HuH-7 (cell line): ENCODE results near the gene TLK2.
A peak's percentile ranks its signal among the peaks of the same experiment; 100 is the strongest.
"Not testable (repeated sequence)": the region's sequence is repeated elsewhere in the genome, so short reads cannot be mapped to it uniquely, and the experiment has no call there.

Source experiments
- DNase-seq: peaks from one replicate; pipeline ENCODE4 v3.0.0; 2011; ENCODE audit warnings: low spot score

Gene TLK2

DNA sequence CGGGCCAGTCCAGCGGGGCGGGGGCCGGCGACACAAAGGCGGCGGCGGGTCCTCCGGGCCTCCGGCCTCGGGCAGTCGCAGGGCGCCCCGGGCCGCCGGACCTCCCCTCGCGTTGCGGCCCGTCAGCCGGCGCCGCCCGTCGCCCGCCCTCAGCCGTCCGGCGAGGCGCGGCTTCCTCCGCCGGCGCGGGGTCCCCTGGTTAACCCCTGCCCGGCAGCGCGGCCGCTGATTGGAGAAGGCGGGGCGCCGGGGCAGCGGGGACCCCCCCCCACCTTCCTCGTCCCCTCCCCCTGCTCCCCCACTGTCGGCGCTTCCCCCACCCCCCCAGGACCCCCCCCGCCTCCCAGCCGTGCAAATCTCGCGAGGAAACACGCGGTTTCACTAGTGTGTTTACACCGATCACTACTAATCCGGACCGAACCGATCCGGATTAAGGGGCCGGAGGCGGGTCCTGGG, at the start of gene TLK2:
Gene TLK2 (plus strand): TSS at position 402 of the 456 bp plus-strand sequence. CDS start 2,301 bp downstream, outside the sequence.
- DNase-seq = peak; percentile 79

DNA sequence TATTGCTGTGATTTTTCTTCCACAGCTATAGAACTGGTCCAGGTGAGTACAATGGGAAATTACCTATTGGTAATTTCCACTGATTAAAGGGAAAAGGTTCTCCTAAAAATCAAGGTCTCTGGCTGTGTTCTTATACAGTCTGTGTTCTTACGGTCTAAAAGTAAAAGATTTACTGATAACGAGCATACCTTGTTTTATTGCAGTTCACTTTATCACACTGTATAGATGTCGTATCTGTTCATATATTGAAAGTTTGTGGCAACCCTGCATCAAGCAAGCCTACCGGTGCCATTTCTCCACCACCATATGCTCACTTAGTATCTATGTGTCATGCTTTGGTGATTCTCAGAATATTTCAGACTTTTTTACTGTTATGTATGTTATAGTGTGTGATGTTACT, 43.4 kb upstream of the TLK2 start:
- DNase-seq = not testable (repeated sequence)

DNA sequence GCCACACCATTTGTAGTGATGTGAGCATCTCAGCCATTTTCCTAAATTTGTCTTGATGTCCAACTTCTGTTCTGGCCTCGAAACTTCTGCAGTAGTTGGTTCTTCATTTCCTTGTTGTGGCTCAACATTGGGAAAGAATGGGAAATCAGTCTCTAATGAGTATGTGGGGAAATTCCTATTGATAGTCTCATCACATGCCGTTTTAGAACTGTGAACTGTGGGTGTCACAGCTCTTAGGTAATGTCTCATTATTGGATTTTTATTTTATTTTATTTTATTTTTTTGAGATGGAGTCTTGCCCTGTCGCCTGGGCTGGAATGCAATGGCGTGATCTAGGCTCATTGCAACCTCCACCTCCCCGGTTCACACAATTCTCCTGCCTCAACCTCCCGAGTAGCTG, 37.4 kb upstream of the TLK2 start:
- DNase-seq = not testable (repeated sequence)

DNA sequence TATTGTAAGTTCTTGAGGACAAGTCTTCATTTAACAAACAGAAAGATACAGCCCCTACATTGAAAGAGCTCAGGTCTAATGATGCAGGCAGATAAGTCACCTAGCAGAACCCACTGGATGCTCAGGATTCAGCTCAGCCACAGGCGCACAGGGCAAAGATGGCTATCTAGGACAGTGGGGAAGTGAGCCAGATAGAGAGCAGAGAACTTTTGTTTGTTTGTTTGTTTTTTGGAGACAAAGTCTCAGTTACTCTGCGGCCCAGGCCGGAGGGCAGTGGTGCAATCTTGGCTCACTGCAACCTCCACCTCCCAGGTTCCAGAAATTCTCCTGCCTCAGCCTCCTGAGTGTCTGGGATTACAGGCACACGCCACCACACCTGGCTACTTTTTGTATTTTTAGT, 34.6 kb upstream of the TLK2 start:
- DNase-seq = no peak

DNA sequence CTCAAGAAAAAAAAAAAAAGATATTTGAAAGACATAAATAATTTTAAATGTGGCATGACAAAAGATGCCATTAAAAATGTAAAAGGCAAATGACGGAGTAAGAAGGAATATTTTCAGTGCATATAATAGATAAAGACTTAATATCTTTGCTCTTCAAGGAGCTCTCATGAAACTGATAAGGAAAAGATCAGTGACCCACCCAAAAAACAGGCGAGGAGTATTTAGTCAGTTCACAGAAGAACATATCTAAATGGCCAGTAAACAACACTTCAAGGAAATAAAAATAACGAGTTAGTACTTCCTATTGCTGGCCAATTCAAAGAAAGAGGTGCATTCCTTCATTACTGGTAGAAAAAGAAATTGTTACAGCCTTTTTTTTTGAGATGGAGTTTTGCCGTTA, 32.8 kb upstream of the TLK2 start:
- not testable (repeated sequence) for DNase-seq

DNA sequence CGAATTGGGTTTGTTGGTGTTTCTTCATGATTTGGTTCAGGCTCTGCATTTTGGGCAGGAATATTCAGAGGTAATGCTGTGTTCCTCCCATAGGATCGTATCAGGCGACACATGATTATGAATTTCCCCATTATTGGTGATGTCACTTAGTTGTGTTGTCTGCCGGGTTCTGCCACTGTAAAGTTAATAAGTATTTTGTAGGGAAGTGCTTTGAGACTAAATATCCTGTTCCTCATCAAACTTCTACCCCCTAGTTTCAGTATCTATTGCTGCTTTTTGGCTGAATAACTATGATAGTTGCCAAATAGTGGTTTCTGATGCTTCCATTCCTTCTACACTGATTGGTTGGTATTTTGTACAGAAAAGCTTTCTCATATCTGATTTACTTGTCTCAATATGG, 26.4 kb upstream of the TLK2 start:
- not testable (repeated sequence) for DNase-seq

DNA sequence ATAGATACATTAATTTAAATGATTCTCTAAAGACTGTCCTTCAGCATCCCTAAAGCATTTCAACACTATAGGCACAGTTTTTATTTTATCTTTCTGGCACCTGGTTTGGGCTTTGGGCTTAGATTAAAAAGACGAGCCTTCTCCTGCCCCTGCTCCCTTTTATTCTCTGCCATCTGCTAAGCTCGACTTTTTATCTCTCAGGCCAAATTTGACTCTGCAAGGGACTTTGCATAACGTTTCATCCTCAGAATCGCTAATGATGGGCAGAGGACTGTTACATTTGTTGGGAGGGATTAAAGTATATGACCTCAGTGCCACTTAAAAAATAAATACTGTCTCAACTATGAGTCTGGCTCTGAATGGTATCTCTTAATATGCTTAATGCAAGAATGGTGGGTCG, 25.6 kb upstream of the TLK2 start:
- DNase-seq = not testable (repeated sequence)

DNA sequence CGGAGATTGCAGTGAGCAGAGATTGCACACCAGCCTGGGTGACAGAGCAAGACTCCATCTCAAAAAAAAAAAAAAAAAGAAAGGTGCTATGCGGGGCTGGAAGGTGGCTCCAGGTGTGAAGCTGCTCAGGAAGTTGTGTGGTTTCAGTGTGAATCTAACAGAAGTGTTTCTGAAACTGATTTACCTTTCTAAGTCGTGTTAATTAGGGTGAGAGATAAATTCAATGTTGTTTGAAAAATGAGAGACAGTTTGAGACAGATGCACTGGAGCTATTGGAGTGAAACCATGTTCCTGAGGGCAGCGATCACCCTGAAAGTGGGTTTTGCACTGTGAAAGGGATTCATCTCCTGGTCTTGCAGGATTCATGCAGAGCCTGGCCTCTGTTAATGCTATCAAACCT, 25.0 kb upstream of the TLK2 start:
- DNase-seq = not testable (repeated sequence)

DNA sequence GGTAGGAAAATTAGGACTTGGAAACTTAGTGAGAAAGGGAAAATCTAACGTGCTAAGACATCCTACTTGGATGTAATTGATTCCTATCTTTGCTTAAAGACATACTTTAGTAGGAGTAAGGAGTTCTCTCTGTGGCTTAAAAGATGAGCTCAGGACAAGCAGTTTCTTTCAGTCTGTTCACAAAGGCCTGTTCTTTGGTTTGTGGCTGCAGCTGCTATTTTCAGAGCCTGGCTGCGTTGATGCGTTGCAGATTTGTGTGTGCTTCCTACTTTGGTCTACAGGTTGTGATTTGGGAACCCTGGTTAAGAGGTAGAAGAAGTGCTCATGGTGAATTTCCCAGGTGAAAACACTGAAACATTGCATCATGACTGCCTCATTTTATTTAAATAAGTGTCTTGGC, 24.5 kb upstream of the TLK2 start:
- DNase-seq = not testable (repeated sequence)

DNA sequence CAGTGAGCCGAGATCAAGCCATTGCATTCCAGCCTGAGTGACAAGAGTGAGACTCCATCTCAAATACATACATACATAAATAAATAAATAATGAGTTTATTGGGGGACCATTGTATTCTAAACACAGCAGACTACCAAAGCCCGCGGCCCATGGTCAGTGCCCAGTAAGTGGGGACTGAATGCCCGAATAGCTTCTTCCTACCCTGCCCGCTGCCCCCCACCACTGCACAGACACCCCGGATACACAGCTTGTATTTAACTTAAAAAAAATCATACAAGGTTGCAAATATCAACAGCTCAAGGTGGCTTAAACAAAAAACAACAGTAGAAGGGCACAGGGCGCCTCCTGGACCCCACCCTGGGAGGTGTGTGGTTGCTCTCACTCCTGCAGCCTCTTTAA, 22.6 kb upstream of the TLK2 start:
- DNase-seq = no peak

DNA sequence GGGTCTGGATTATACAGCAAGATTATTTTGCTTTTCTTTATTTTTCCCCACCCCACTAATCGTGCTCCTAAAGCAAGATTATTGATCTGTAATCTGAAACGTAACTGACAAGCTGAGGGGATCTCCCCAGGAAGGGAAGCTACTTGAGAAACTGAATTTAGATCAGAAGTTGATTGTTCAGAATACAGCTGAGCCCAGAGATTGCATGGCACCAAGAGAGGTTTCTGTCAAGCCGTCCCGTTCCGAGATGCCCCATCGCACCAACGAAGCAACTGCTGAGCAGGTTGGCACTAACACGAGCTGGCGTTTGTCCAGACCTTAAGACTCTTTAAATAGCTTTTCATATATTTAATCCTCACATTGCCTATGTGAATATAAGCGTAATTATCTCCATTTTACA, 20.1 kb upstream of the TLK2 start:
- not testable (repeated sequence) for DNase-seq

DNA sequence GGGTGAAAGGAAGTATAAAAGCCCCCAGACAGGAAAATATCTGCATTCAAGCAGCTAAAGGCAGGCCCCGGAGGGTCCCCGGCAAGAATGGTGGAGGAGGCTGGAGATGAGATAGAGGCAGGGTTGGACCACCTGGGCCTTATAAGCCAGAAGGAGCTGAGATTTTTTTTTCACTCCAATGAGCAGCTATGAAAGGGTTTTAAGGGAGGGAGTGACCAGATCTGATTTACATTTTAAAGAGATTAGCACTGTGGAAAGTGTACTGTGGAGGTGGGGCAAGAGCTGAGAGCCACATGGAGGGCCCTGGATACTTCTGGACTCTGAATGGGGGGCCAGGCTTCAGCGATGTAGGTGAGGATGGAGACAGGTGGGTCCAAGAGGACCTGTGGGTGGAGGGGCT, 14.2 kb upstream of the TLK2 start:
- DNase-seq = not testable (repeated sequence)

DNA sequence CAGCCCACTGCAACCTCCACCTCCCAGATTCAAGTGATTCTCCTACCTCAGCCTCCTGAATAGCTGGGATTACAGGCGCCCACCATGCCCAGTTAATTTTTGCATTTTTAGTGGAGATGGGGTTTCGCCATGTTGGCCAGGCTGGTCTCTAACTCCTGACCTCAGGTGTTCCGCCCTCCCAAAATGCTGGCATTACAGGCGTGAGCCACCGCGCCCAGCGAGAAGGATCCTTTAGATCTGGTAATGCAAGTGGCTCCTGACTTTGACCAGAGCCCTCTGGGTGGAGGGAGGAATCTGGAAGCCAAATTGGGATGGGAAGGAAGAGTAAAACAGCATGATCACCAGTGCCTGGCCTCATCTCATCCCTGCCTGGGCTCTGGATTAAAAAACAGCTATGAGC, 13.4 kb upstream of the TLK2 start:
- not testable (repeated sequence) for DNase-seq

DNA sequence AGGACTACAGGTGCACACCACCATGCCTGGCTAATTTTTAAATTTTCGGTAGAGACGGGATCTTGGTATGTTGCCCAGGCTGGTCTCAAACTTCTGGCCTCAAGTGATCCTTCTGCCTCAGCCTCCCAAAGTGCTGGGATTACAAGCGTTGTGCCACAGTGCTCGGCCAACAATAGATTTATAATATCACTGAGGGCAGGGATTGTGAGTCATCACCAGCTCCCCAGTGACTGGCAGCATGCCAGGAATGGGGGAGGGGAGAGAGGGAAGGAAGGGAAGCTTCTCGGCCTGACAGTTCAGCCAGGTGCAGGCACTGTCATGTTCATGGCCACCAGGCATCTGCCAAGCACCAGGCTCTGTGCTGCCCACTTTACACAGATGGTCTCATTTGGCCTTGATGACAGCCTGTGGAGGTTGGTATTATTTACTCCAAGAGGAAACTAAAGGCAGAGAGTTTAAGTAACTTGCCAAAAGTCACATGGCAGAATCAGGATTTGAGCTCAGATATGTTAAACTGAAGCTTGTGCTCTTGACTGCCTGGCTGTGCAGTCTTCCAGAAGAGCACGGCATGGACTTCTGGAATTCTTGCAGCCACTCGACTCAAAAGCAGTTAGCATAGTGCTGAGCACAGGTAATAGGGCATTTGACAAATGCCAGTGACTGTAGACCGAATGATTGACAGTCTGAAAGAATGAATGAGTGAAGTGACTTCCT, 7.8 kb upstream of the TLK2 start:
- DNase-seq = not testable (repeated sequence)

DNA sequence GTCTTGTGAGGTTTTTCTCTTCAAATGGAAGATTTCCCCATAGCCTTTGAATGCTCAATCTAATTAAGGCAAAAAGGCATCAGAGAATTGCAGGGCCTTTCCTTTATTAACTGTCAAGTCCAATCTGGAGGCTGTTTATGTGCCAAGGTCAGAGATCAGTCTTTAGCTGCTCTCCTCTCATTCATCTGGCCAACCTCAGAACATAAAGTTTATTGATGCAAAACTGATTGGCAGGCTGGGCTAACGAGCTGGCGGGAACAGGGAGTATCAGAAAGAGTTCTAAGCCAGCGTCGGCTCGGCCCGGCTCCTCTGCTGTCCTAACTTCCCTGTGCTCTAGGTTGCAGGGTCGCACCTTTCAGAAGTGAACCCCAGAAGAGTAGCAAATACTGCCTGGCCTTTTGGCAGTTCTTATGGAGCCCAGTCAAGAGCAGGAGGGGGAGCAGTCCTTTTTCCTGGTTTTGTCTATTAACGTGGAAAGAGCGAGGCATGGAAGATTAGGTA, 7.2 kb upstream of the TLK2 start:
- DNase-seq = not testable (repeated sequence)

DNA sequence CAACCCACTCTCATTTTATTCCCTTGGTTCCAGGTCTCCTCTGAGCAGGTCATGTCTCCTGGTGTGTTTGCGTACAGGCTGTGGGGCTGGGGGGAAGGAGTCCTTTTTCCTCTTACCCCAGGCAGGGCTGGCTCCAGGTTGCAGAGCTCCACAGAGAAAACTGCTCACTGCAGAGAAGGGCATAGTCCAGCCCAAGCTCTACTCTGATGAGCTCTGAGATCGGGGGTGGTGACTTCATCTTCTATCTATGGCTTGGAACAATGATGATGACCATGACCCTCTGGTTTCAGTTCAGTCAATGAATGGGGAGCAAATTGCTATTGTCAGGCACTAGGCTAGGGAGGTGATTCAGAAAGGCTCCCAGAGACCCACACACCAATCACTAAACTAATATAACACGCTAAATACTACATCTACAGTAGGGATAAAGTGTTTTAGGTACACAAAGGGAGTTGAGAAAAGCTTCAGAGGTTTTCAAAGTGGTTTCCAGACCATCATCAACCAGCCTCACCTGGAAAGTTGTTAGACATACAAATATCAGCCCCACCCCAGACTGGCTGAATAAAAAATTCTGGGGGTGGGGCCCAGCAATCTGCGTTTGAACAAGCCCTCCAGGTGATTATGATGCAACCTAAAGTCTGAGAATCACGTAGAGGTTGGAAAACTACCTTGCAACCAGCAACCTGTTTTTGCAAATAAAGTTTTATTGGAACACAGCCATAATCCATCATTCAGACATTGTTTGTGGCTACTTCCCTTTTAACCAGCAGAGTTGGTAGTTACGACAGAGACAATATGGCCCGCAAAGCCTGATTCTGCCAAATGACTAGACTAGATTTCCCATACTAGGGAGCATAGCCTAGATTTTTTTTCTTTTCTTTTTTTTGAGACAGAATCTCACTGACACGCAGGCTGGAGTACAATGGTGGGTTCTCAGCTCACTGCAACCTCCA, 5.3 kb upstream of the TLK2 start:
- DNase-seq = peak; percentile 44

DNA sequence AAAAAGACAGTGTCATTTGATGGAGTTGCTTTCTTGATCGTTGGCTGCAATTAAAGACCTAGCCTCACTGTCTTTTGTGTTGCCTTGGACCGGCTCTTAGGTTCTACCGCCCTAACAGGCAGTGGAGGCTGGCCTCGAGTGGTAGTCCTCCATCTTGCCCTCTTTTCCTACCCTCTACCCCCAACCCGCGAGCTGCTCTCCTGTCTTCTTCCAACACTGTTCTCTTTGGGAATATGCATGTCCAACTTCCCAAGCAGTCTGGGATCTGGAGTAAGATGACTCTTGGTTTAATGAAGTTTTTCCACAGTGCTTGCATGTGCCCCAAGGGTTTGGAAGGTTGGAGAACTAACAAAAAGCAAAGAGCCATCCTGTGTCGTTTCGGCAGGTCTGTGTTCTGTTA, 1.5 kb upstream of the TLK2 start:
- not testable (repeated sequence) for DNase-seq

DNA sequence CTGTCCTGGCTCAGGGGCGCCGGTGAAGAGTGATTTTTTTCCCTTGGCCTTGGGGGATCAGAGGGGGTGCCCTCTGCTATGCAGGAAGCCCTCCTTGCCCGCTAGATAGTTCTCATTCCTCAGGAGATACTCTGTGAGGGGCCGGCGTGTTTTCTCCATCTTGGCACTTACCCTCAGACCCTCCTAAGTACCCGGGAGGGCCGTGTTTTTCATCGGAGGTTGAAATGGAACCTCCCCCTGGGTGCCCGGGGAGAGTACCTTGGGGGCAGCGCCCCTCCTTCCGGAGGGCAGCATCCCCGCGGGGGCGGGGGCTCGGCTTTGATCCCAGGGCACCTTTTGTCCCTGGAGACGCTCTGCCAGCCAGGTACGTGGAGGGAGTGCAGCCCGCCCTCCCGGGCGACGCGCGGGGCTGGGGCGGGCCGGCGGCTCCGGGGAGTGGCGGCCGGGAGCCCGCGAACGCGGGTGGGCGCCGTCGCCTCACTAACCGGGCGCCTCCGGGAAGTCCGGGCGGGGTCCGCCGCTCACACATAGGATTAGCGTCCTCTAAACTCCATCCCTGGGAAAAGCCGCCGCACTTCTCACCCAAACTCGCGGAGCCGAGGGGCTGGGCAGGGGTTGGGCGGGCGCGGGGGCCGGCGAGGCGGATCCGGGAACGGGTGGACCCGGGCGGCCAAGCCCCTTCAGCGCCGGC, 762 bp upstream of the TLK2 start:
- DNase-seq = peak; percentile 17

DNA sequence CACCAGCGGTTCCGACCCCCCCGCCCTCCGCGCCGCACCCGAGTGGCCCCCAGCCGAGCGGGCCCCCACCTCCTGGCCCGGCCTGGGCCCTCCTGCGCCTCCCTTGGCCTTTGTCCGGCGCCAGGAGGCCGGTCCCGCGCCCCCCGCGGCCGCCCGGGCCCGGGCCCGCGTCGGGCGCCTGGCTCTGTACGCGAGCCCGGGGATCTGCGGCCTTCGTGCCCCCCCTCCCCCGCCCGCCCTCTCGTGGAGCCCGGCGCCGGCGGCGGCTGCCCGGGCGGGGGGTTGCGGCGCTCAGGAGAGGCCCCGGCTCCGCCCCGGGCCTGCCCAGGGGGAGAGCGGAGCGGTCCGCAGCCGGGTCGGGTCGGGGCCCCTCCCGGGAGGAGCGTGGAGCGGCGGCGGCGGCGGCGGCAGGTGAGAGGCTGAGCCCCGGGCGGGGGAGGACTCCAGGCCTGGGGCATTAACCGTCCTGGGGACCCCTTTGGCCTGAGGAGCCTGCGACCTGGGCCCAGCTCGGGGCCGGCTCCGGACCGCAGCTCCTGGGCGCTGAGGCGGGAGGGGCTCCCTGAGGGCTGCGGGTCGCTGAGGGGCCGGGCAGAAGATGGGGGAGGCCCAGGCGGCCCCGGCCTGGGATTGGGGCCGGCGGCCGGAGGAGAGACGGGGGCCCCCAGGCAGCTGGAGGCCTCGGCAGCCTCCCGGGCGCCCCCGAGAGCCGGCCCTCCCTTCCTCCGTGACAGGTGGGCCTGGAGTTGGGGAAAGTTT, 434 bp downstream of the TLK2 start:
- not testable (repeated sequence) for DNase-seq

DNA sequence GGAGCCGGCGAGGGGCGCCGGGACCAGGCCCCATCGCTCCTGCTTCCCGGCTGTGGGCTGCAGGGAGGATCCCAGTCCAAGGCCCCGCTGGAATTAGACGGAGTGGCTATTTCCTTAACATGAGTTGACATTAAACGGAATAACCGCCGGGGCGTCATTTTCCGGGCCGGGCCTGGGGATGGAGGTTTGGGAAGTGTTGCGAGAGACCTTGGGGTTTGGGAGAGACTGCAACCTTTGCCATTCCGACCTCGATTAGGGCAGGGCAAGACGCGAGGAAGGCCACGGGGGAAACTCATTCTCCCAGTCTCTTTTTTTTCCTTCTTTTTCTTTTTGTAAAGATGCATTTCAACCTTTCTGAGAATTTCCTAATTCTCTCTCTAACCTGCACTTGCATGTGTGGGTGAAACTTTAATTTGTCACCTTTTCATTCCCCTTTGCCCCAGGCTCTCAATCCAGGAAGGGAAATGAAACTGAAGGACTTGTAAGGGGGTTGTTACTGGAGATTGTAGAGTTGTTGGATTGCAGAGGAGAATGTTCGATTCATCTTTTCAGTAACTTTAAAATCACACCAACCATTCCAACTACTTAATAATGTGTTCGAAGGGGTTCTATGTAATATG, 1.1 kb downstream of the TLK2 start:
- DNase-seq = not testable (repeated sequence)

DNA sequence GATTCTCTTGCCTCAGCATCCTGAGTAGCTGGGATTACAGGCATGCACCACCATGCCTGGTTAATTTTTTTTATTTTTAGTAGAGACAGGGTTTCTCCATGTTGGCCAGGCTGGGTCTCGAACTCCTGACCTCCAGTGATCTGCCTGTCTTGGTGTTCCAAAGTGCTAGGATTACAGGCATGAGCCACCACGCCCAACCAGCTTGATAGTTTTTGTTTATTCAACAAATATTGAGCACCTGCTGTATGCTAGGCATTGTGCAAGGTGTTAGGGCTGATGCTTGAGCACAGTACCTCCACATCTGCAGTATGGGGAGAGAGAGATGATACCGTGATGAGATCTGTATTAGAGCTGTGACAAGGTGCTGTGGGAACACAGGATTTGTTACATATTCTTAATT, 3.9 kb downstream of the TLK2 start:
- DNase-seq = not testable (repeated sequence)
